GM12878 (cell line): ENCODE data around the gene CCDC201. TPM values are rescaled to one million over a fixed set of nuclear protein-coding genes. Genes with fewer than 3 reads are reported as not detected.

ENCODE experiments used
- ATAC-seq: fragments of 200-7000 bp; cut with Tn5 transposase; 3 replicates; pipeline ENCODE4 v1.9.1; 2020; ENCODE audit warnings: mild to moderate bottlenecking, moderate library complexity
- BruUV-seq: library from RNA; stranded (reverse); fragments of 400-500 nt; replicated peaks from 2 replicates; lab custom pipeline; 2021; lab: Mats Ljungman, UMichigan
- CTCF ChIA-PET: fragments of 300-600 bp; sonication (Branson Sonifier 250); formaldehyde crosslinking; extraction: SDS; loops from one replicate; lab custom pipeline; 2021; ENCODE audit warnings: inconsistent platforms; lab: Yijun Ruan, JAX
- POLR2A ChIA-PET: fragments of 350-600 bp; formaldehyde crosslinking; extraction: SDS; loops from one replicate; lab custom pipeline; 2021; ENCODE audit warnings: inconsistent platforms; lab: Charles Lee
- RAD21 ChIA-PET: fragments of 300-600 bp; sonication (Branson Sonifier 250); formaldehyde crosslinking; loops from one replicate; lab custom pipeline; 2023; ENCODE audit warnings: antibody characterized with exemption; ENCODE audit not compliant: unreplicated experiment; lab: Charles Lee
- SMC1A ChIA-PET: fragments of 300-600 bp; sonication (Branson Sonifier 250); formaldehyde crosslinking; loops from one replicate; lab custom pipeline; 2023; ENCODE audit not compliant: unreplicated experiment, uncharacterized antibody; lab: Charles Lee
- DNase-seq: peaks from one replicate; pipeline ENCODE4 v3.0.0-alpha.2; 2011; ENCODE audit warnings: low read depth, low spot score
- FAIRE-seq: peaks from 3 replicates; lab custom pipeline; 2011; peaks lifted over from hg19 to GRCh38; lab: Jason Lieb, UNC
- H2AFZ ChIP-seq: 2 replicates; pipeline ENCODE4 v1.6.0; 2011; ENCODE audit warnings: low read depth, low read length, control low read depth; ENCODE audit not compliant: control insufficient read depth
- H3K27ac ChIP-seq: 2 replicates; pipeline ENCODE4 v1.5.1; 2011; ENCODE audit warnings: control low read depth; ENCODE audit not compliant: control insufficient read depth, insufficient read depth
- H3K27me3 ChIP-seq, 2 experiments: replicated peaks in 1 of 2; 2 replicates each; pipeline versions ENCODE4 v1.6.0 to v1.6.1; 2011; ENCODE audit warnings: low read length in 1 of 2; ENCODE audit not compliant: control insufficient read depth in 2 of 2, insufficient read depth in 2 of 2
- H3K36me3 ChIP-seq, 2 experiments: 2 replicates each; pipeline ENCODE4 v1.5.1; 2011; ENCODE audit warnings: low read length in 1 of 2; ENCODE audit not compliant: control insufficient read depth in 2 of 2, insufficient read depth in 2 of 2
- H3K4me1 ChIP-seq: 2 replicates; pipeline ENCODE4 v1.6.1; 2011; ENCODE audit warnings: mild to moderate bottlenecking, low read length, moderate library complexity, mixed read lengths; ENCODE audit not compliant: control insufficient read depth, insufficient read depth
- H3K4me2 ChIP-seq: 2 replicates; pipeline ENCODE4 v1.6.0; 2011; ENCODE audit warnings: control low read depth; ENCODE audit not compliant: control insufficient read depth, insufficient read depth
- H3K4me3 ChIP-seq: fragments of 200-600 bp; sonication (generic); 2 replicates; pipeline ENCODE4 v1.5.1; 2016
- H3K79me2 ChIP-seq: 2 replicates; pipeline ENCODE4 v1.6.0; 2011; ENCODE audit warnings: low read length; ENCODE audit not compliant: control insufficient read depth, insufficient read depth
- H3K9ac ChIP-seq: 2 replicates; pipeline ENCODE4 v1.8.0; 2011; ENCODE audit warnings: low read length, control low read depth, mixed read lengths; ENCODE audit not compliant: control insufficient read depth, insufficient read depth
- H3K9me3 ChIP-seq: replicated peaks from 3 replicates; pipeline ENCODE4 v1.5.1; 2011; ENCODE audit warnings: mild to moderate bottlenecking, low read length; ENCODE audit not compliant: control insufficient read depth, insufficient read depth
- H4K20me1 ChIP-seq: 2 replicates; pipeline ENCODE4 v1.6.0; 2011; ENCODE audit not compliant: control insufficient read depth, insufficient read depth
- ASH2L ChIP-seq: fragments of 300-600, 200-600 bp; sonication (generic); IDR thresholded peaks from 2 replicates; pipeline ENCODE4 v1.6.1; 2017; ENCODE audit warnings: low read depth, mild to moderate bottlenecking, borderline replicate concordance
- BACH1 ChIP-seq: fragments of 450-650 bp; IDR thresholded peaks from 2 replicates; pipeline ENCODE4 v1.6.1; 2017; ENCODE audit warnings: mild to moderate bottlenecking, borderline replicate concordance
- EP300 ChIP-seq, 2 experiments: fragments of 150-350 bp in 1 of 2; IDR thresholded peaks; 2 replicates each; pipeline ENCODE4 v1.6.1; 2011 to 2012; ENCODE audit warnings: low read depth in 2 of 2, low read length in 2 of 2, borderline replicate concordance in 1 of 2, improper control_type of control experiment in 1 of 2, inconsistent platforms in 1 of 2; ENCODE audit not compliant: control insufficient read depth in 1 of 2
- EZH2 ChIP-seq: IDR thresholded peaks from 2 replicates; pipeline ENCODE4 v1.6.1; 2012; ENCODE audit warnings: low read depth, mild to moderate bottlenecking, control low read depth, inconsistent platforms, low read length, borderline replicate concordance; ENCODE audit not compliant: control insufficient read depth
- FOXK2 ChIP-seq: fragments of 450-650 bp; IDR thresholded peaks from 2 replicates; pipeline ENCODE4 v1.6.1; 2017; ENCODE audit warnings: mild to moderate bottlenecking, moderate library complexity
- KAT2A ChIP-seq: conservative IDR thresholded peaks from 2 replicates; pipeline ENCODE4 v1.6.1; 2011; ENCODE audit warnings: low read depth, low read length; ENCODE audit not compliant: control insufficient read depth
- MXI1 ChIP-seq: fragments of 150-350 bp; IDR thresholded peaks from 2 replicates; pipeline ENCODE4 v1.6.1; 2011; ENCODE audit warnings: low read depth, mild to moderate bottlenecking, inconsistent platforms, low read length, improper control_type of control experiment
- NR2C1 ChIP-seq: fragments of 450-650 bp; IDR thresholded peaks from 2 replicates; pipeline ENCODE4 v1.6.1; 2017; ENCODE audit warnings: antibody characterized with exemption, mild to moderate bottlenecking, moderate library complexity
- NR2C2 ChIP-seq: IDR thresholded peaks from 2 replicates; pipeline ENCODE4 v1.6.1; 2011; ENCODE audit warnings: borderline replicate concordance, low read depth; ENCODE audit not compliant: control insufficient read depth, insufficient read length
- PML ChIP-seq: IDR thresholded peaks from 2 replicates; pipeline ENCODE4 v1.6.1; 2012; ENCODE audit warnings: low read length, inconsistent platforms
- POLR2AphosphoS2 ChIP-seq: IDR thresholded peaks from 2 replicates; pipeline ENCODE4 v1.6.1; 2011; ENCODE audit warnings: low read depth, mild to moderate bottlenecking, low read length, improper control_type of control experiment, moderate library complexity
- PRDM15 ChIP-seq: fragments of 450-650 bp; formaldehyde crosslinking; IDR thresholded peaks from 2 replicates; pipeline ENCODE4 v1.4.0; 2020; ENCODE audit warnings: mild to moderate bottlenecking, moderate library complexity
- SIN3A ChIP-seq: IDR thresholded peaks from 2 replicates; pipeline ENCODE4 v1.6.1; 2012; ENCODE audit warnings: low read depth, low read length, improper control_type of control experiment
- SMAD1 ChIP-seq: fragments of 450-650 bp; IDR thresholded peaks from 2 replicates; pipeline ENCODE4 v1.6.1; 2018; ENCODE audit warnings: mild to moderate bottlenecking, low read depth; ENCODE audit not compliant: partially characterized antibody
- SPI1 ChIP-seq: IDR thresholded peaks from 2 replicates; pipeline ENCODE4 v1.6.1; 2011; ENCODE audit warnings: low read depth, mild to moderate bottlenecking, low read length, moderate library complexity, borderline replicate concordance; ENCODE audit not compliant: insufficient read depth
- SREBF2 ChIP-seq: IDR thresholded peaks from 2 replicates; pipeline ENCODE4 v1.6.1; 2012; ENCODE audit warnings: mild to moderate bottlenecking, low read length
- TCF12 ChIP-seq: IDR thresholded peaks from 2 replicates; pipeline ENCODE4 v1.6.1; 2011; ENCODE audit warnings: low read depth, mild to moderate bottlenecking, low read length
- USF1 ChIP-seq: IDR thresholded peaks from 2 replicates; pipeline ENCODE4 v1.6.1; 2011; ENCODE audit warnings: borderline replicate concordance, low read depth, mild to moderate bottlenecking, moderate library complexity, mixed read lengths, low read length; ENCODE audit not compliant: insufficient read depth; ENCODE audit errors: extremely low read length
- YBX1 ChIP-seq: fragments of 450-650 bp; IDR thresholded peaks from 2 replicates; pipeline ENCODE4 v1.6.1; 2016; ENCODE audit warnings: antibody characterized with exemption
- ZZZ3 ChIP-seq: IDR thresholded peaks from 2 replicates; pipeline ENCODE4 v1.6.1; 2011; ENCODE audit warnings: low read depth; ENCODE audit not compliant: control insufficient read depth, insufficient read length
- WGBS: methylation state at CpG from one replicate; pipeline ENCODE4 v1.1.6; 2016; ENCODE audit warnings: low lambda C conversion rate; ENCODE audit not compliant: insufficient replicate concordance, insufficient coverage; ENCODE audit errors: missing lambda C conversion rate; 5-methylcytosine and 5-hydroxymethylcytosine counted together
- in situ Hi-C: fragments of 300-500 bp; cut with MboI; formaldehyde crosslinking; loops from 9 replicates; pipeline ENCODE4 v1.14.3; 2018; ENCODE audit warnings: mixed read lengths
- intact Hi-C: fragments of 100-400 bp; cut with micrococcal nuclease; formaldehyde crosslinking; loops from one replicate; pipeline ENCODE4 v1.14.2; 2022; ENCODE audit not compliant: unreplicated experiment
- polyA plus RNA-seq, 11 experiments: library from polyadenylated mRNA; depleted of rRNA in 4 of 11; unstranded in 6 of 11; stranded (reverse) in 5 of 11; fragments of >200 nt; fragmentation: Nextera tagmentation in 4 of 11; fragmentation: Illumina TruSeq in 1 of 11; extraction: Ambion mirVana in 4 of 11; extraction: Trizol in 1 of 11; gene quantifications; 1 replicate in 1 of 11; 2 replicates in 10 of 11; pipeline versions ENCODE4 v1.2.1 to v1.2.3, GENCODE V29; 2011 to 2016; ENCODE audit warnings: inconsistent platforms in 2 of 11, missing spikeins in 2 of 11, low read depth in 1 of 11
- total RNA-seq, 4 experiments: library from RNA; depleted of rRNA in 3 of 4; stranded (reverse); fragments of >200 nt in 3 of 4; fragmentation: Illumina TruSeq in 1 of 4; extraction: Trizol in 1 of 4; gene quantifications; 2 replicates each; pipeline versions ENCODE4 v1.2.1 to v1.2.3, GENCODE V29; 2013 to 2021

The CCDC201 gene
- total and polyA plus RNA-seq, 10 of the 15 experiments (the other 5 are each of a cell fraction or from before 2014, with no cell fraction given) = 0.10 TPM; not detected in 9

GRCh38 chr7:45911311-45911710, 38.4 kb upstream of the CCDC201 start (continued):
- TF ChIP-seq SPI1 = no peak
- TF ChIP-seq PRDM15 (CRISPR knock-in tag) = no peak
- no peak for TF ChIP-seq SIN3A
- TF ChIP-seq NR2C1 = no peak
- no peak for TF ChIP-seq YBX1
- no peak for TF ChIP-seq POLR2AphosphoS2
- no peak for TF ChIP-seq EP300 (IDR thresholded peaks at IDR 0.05; ENCODE audit: borderline replicate concordance in 1 of 2, control insufficient read depth in 1 of 2, low read depth in 2 of 2, low read length in 2 of 2)
- TF ChIP-seq ZZZ3 = no peak
- TF ChIP-seq, all 136 proteins: peak for 0

- Histone ChIP-seq H3K27me3 (peaks cover 0 to 1% of the 10 kb centered on the region in 2 experiments; a peak in 2 of 4 replicates), H3K36me3 (no peaks in the 10 kb centered on the region), H3K27ac (no peak overlapping the region), H3K9me3 (no peaks in the 10 kb centered on the region), H4K20me1 (no peaks in the 10 kb centered on the region), H3K4me1 (no peaks in the 10 kb centered on the region), H3K4me2 (no peak overlapping the region), H3K9ac (no peak overlapping the region), H2AFZ (no peak overlapping the region), H3K4me3 (no peak overlapping the region), H3K79me2 (no peaks in the 10 kb centered on the region)
- FAIRE-seq (no peak), ATAC-seq (no peak), DNase-seq (no peak)
- ChIA-PET POLR2A (no interaction called here), RAD21 (no interaction called here), SMC1A (interaction anchor here (1.0 kb wide), 1 partner anchor 24 kb away, joined by 3 read pairs; no protein-coding TSS in a partner anchor), CTCF (no interaction called here)
- no peak for TF ChIP-seq BACH1
- TF ChIP-seq SMAD1 = no peak
- TF ChIP-seq FOXK2 = no peak
- no peak for TF ChIP-seq MXI1
- no peak for TF ChIP-seq KAT2A
- TF ChIP-seq SREBF2 = no peak
- TF ChIP-seq EZH2 = no peak
- TF ChIP-seq NR2C2 = no peak
- no peak for TF ChIP-seq ASH2L
- no peak for TF ChIP-seq USF1
- TF ChIP-seq TCF12 = no peak
- no peak for TF ChIP-seq PML
- no TSS peak for BruUV-seq
- WGBS = 20% methylated on average over 3 of the region's 3 CpGs
- intact Hi-C loops (loop anchor here (10.0 kb wide), 1 partner anchor 1344 kb away; no protein-coding TSS in a partner anchor), in situ Hi-C loops (no loop called here)
These were observed 38.0 kb upstream of the CCDC201 start for GRCh38 chr7:45910855-45911254.
